ENCODE measurements around the gene SUGCT.

Gene SUGCT

GRCh38 chr7:40566879-40567278 lies 432.1 kb downstream of the SUGCT start:
- Histone ChIP-seq H3K36me3 (no peaks in the 10 kb centered on the region), H3K4me3 (ENCODE audit: low read depth, low read length) (no peak overlapping the region), H3K27ac (no peak overlapping the region), H3K27me3 (ENCODE audit: insufficient read depth, low read depth, severe bottlenecking) (no peaks in the 10 kb centered on the region), H3K9me3 (ENCODE audit: severe bottlenecking) (no peaks in the 10 kb centered on the region)
- DNase-seq, result no peak
- TF ChIP-seq CTCF (IDR thresholded peaks at IDR 0.05; ENCODE audit: low read depth, low read length), result no peak

GRCh38 chr7:40569326-40569725 lies 434.5 kb downstream of the SUGCT start:
- DNase-seq, result no peak
- H3K4me3 ChIP-seq (ENCODE audit: low read depth, low read length), result no peak overlapping the region
- no peaks in the 10 kb centered on the region for H3K27me3 ChIP-seq (ENCODE audit: insufficient read depth, low read depth, severe bottlenecking)
- no peak overlapping the region for H3K27ac ChIP-seq
- H3K36me3 ChIP-seq, result no peaks in the 10 kb centered on the region
- no peak for TF ChIP-seq CTCF (IDR thresholded peaks at IDR 0.05; ENCODE audit: low read depth, low read length)
- no peaks in the 10 kb centered on the region for H3K9me3 ChIP-seq (ENCODE audit: severe bottlenecking)

- Histone ChIP-seq H3K27ac (no peak overlapping the region), H3K36me3 (no peaks in the 10 kb centered on the region), H3K9me3 (ENCODE audit: severe bottlenecking) (no peaks in the 10 kb centered on the region), H3K4me3 (ENCODE audit: low read depth, low read length) (no peak overlapping the region), H3K27me3 (ENCODE audit: insufficient read depth, low read depth, severe bottlenecking) (no peaks in the 10 kb centered on the region)
- no peak for TF ChIP-seq CTCF (IDR thresholded peaks at IDR 0.05; ENCODE audit: low read depth, low read length)
- no peak for DNase-seq
Observed at GRCh38 chr7:40570223-40570622, 435.4 kb downstream of the SUGCT start.

GRCh38 chr7:40571796-40572195 lies 437.0 kb downstream of the SUGCT start:
- no peaks in the 10 kb centered on the region for H3K9me3 ChIP-seq (ENCODE audit: severe bottlenecking)
- no peaks in the 10 kb centered on the region for H3K36me3 ChIP-seq
- no peak for DNase-seq
- H3K4me3 ChIP-seq (ENCODE audit: low read depth, low read length), result no peak overlapping the region
- H3K27me3 ChIP-seq (ENCODE audit: insufficient read depth, low read depth, severe bottlenecking), result no peaks in the 10 kb centered on the region
- H3K27ac ChIP-seq, result no peak overlapping the region
- TF ChIP-seq CTCF (IDR thresholded peaks at IDR 0.05; ENCODE audit: low read depth, low read length), result no peak

- Histone ChIP-seq H3K9me3 (ENCODE audit: severe bottlenecking) (no peaks in the 10 kb centered on the region), H3K27me3 (ENCODE audit: insufficient read depth, low read depth, severe bottlenecking) (no peaks in the 10 kb centered on the region), H3K36me3 (no peaks in the 10 kb centered on the region), H3K4me3 (ENCODE audit: low read depth, low read length) (no peak overlapping the region), H3K27ac (no peak overlapping the region)
- DNase-seq, result no peak
- TF ChIP-seq CTCF (IDR thresholded peaks at IDR 0.05; ENCODE audit: low read depth, low read length), result no peak
Observed at GRCh38 chr7:40572810-40573465, 438.1 kb downstream of the SUGCT start.

- no peak overlapping the region for H3K27ac ChIP-seq
- TF ChIP-seq CTCF (IDR thresholded peaks at IDR 0.05; ENCODE audit: low read depth, low read length), result no peak
- H3K9me3 ChIP-seq (ENCODE audit: severe bottlenecking), result no peaks in the 10 kb centered on the region
- H3K4me3 ChIP-seq (ENCODE audit: low read depth, low read length), result no peak overlapping the region
- H3K27me3 ChIP-seq (ENCODE audit: insufficient read depth, low read depth, severe bottlenecking), result no peaks in the 10 kb centered on the region
- H3K36me3 ChIP-seq, result no peaks in the 10 kb centered on the region
- peak; percentile 9 for DNase-seq
Observed at GRCh38 chr7:40579401-40579800, 444.6 kb downstream of the SUGCT start.

Measured in WERI-Rb-1 (cell line).